HEK293T (cell line): Measurements from ENCODE around the gene RPS27L.
"Not testable (repeated sequence)": the region's sequence is repeated elsewhere in the genome, so short reads cannot be mapped to it uniquely, and the experiment has no call there.

Experiments
- CTCF ChIA-PET: fragments of 350-600 bp; formaldehyde crosslinking; extraction: SDS; loops from one replicate; lab custom pipeline; 2021; ENCODE audit warnings: antibody characterized with exemption, inconsistent platforms; lab: Yijun Ruan, JAX
- POLR2A ChIA-PET: fragments of 350-600 bp; formaldehyde crosslinking; extraction: SDS; loops from one replicate; lab custom pipeline; 2020; ENCODE audit warnings: antibody characterized with exemption, inconsistent platforms; lab: Yijun Ruan, JAX
- DNase-seq: peaks from one replicate; pipeline ENCODE4 v3.0.0; 2012; ENCODE audit warnings: mixed read lengths; ENCODE audit errors: extremely low spot score
- NFRKB ChIP-seq: fragments of 450-650 bp; IDR thresholded peaks from 2 replicates; pipeline ENCODE4 v1.6.1; 2016; ENCODE audit warnings: mild to moderate bottlenecking, moderate library complexity

Gene RPS27L

DNA sequence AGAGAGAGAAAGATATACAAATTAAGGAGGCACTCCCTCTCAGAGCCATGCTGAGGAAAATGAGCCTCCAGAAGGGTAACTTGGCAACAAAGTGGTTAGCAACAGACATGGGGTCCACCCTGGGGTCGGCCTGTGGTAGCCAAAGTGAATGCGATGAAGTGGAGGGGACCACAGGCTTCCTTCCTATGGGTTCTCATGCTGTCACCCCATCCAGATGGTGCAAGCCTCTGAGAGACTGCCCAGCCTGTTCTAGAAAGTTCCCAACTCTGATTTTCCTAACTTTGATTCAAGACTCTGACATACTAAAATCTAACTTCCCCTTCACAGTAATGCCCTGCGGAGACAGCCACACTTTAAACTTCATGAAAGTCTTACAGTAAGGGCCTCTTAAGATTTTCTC, 53.9 kb downstream of the RPS27L start:
- CTCF ChIA-PET: no interaction called here

DNA sequence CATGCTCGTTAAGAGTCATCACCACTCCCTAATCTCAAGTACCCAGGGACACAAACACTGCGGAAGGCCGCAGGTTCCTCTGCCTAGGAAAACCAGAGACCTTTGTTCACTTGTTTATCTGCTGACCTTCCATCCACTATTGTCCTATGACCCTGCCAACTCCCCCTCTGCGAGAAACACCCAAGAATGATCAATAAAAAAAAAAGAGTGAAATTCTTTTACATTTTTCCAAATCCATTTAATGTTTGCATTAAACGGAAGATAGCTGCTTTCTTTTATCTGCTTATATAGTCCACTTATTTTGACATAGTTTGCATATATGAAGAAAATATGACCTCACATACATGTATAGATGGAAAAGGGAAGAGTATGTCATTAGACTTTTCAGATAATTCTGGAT, 57.7 kb downstream of the RPS27L start:
- POLR2A ChIA-PET, CTCF ChIA-PET, DNase-seq: not testable (repeated sequence)

More for the DNA sequence above, 53.9 kb downstream of the RPS27L start:
- no peak for TF ChIP-seq NFRKB
- POLR2A ChIA-PET: no interaction called here
- DNase-seq: no peak

DNA sequence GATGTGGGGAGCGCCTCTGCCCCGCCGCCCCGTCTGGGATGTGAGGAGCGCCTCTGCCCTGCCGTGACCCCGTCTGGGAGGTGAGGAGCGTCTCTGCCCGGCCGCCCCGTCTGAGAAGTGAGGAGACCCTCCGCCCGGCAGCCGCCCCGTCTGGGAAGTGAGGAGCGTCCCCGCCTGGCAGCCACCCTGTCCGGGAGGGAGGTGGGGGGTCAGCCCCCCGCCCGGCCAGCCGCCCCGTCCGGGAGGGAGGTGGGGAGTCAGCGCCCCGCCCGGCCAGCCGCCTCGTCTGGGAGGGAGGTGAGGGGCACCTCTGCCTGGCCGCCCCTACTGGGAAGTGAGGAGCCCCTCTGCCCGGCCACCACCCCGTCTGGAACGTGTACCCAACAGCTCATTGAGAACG, 58.4 kb downstream of the RPS27L start:
- DNase-seq, POLR2A ChIA-PET, CTCF ChIA-PET: not testable (repeated sequence)
